Keratinocyte (primary cell): Measurements from ENCODE around the gene LGR4. TPM values are rescaled to one million over a fixed set of nuclear protein-coding genes. Genes with fewer than 3 reads are reported as not detected.

Source experiments
- DNase-seq: peaks from one replicate; pipeline ENCODE4 v3.0.0-alpha.2; 2011; ENCODE audit warnings: low read depth, missing footprints, low spot score
- FAIRE-seq: peaks from 2 replicates; lab custom pipeline; 2011; peaks lifted over from hg19 to GRCh38; lab: Jason Lieb, UNC
- H2AFZ ChIP-seq: 2 replicates; pipeline ENCODE4 v1.6.0; 2012; ENCODE audit warnings: low read length, control low read depth, inconsistent platforms; ENCODE audit not compliant: control insufficient read depth
- H3K27ac ChIP-seq: 2 replicates; pipeline ENCODE4 v1.5.1; 2011; ENCODE audit warnings: low read length; ENCODE audit not compliant: control insufficient read depth, insufficient read depth
- H3K27me3 ChIP-seq: 3 replicates; pipeline ENCODE4 v1.6.0; 2011; ENCODE audit warnings: low read length; ENCODE audit not compliant: control insufficient read depth, insufficient read depth; ENCODE audit errors: extremely low read depth
- H3K36me3 ChIP-seq, 2 experiments: 2 replicates in 1 of 2; 3 replicates in 1 of 2; pipeline ENCODE4 v1.5.1; 2011; ENCODE audit warnings: low read length in 2 of 2, mild to moderate bottlenecking in 1 of 2; ENCODE audit not compliant: control insufficient read depth in 2 of 2, insufficient read depth in 2 of 2; ENCODE audit errors: extremely low read depth in 1 of 2
- H3K4me1 ChIP-seq: 3 replicates; pipeline ENCODE4 v1.5.1; 2011; ENCODE audit warnings: low read length; ENCODE audit not compliant: control insufficient read depth, insufficient read depth; ENCODE audit errors: extremely low read depth
- H3K4me2 ChIP-seq: 3 replicates; pipeline ENCODE4 v1.6.0; 2011; ENCODE audit warnings: low read depth, low read length; ENCODE audit not compliant: control insufficient read depth, insufficient read depth; ENCODE audit errors: extremely low read depth
- H3K4me3 ChIP-seq, 3 experiments: fragments of 200-600 bp in 1 of 3; sonication (generic) in 1 of 3; 2 replicates in 2 of 3; 3 replicates in 1 of 3; pipeline ENCODE4 v1.5.1; 2011 to 2016; ENCODE audit warnings: low read length in 3 of 3, mild to moderate bottlenecking in 3 of 3, control low read depth in 2 of 3, inconsistent platforms in 1 of 3, low read depth in 1 of 3, mixed read lengths in 1 of 3, mixed run types in 1 of 3, moderate library complexity in 1 of 3; ENCODE audit not compliant: control insufficient read depth in 2 of 3, insufficient read depth in 2 of 3; ENCODE audit errors: extremely low read depth in 1 of 3
- H3K79me2 ChIP-seq: 2 replicates; pipeline ENCODE4 v1.6.0; 2012; ENCODE audit warnings: low read length; ENCODE audit not compliant: control insufficient read depth, insufficient read depth
- H3K9ac ChIP-seq: 3 replicates; pipeline ENCODE4 v1.6.0; 2011; ENCODE audit warnings: low read length; ENCODE audit not compliant: control insufficient read depth, insufficient read depth; ENCODE audit errors: extremely low read depth
- H3K9me1 ChIP-seq: 3 replicates; pipeline ENCODE4 v1.6.0; 2011; ENCODE audit warnings: low read length; ENCODE audit not compliant: control insufficient read depth, insufficient read depth; ENCODE audit errors: extremely low read depth
- H3K9me3 ChIP-seq: 2 replicates; pipeline ENCODE4 v1.5.1; 2012; ENCODE audit warnings: low read depth, low read length; ENCODE audit not compliant: control insufficient read depth
- H4K20me1 ChIP-seq: 3 replicates; pipeline ENCODE4 v1.6.0; 2011; ENCODE audit warnings: low read length; ENCODE audit not compliant: control insufficient read depth, insufficient read depth; ENCODE audit errors: extremely low read depth
- CTCF ChIP-seq, 3 experiments: IDR thresholded peaks in 1 of 3; conservative IDR thresholded peaks in 1 of 3; optimal IDR thresholded peaks in 1 of 3; 2 replicates in 2 of 3; 3 replicates in 1 of 3; pipeline versions ENCODE3 to v1.5.1; 2011; ENCODE audit warnings: low read length in 3 of 3, mild to moderate bottlenecking in 3 of 3, moderate library complexity in 2 of 3, control low read depth in 1 of 3, inconsistent platforms in 1 of 3; ENCODE audit not compliant: insufficient read depth in 2 of 3; ENCODE audit errors: extremely low read depth in 1 of 3
- EZH2 ChIP-seq: IDR thresholded peaks from one replicate; pipeline ENCODE4 v1.6.1; 2012; ENCODE audit warnings: inconsistent platforms, mild to moderate bottlenecking, low read length, moderate library complexity
- dilution Hi-C: fragments of 300-500 bp; cut with MboI; formaldehyde crosslinking; loops from one replicate; pipeline ENCODE4 v1.7.0; 2020; ENCODE audit warnings: low sequenced_read_pairs; ENCODE audit not compliant: extremely low pct_ligation_motif_present
- polyA plus RNA-seq, 5 experiments: library from polyadenylated mRNA; depleted of rRNA in 3 of 5; stranded (reverse) in 3 of 5; stranded (forward) in 1 of 5; unstranded in 1 of 5; fragments of >200 nt; gene quantifications; 1 replicate in 1 of 5; 2 replicates in 3 of 5; 3 replicates in 1 of 5; pipeline versions ENCODE4 v1.2.1 to v1.2.3, GENCODE V29; 2011 to 2012; ENCODE audit warnings: missing spikeins in 2 of 5, low read depth in 1 of 5, low replicate concordance in 1 of 5

The LGR4 gene
- polyA plus RNA-seq, 1 donor (not counting 4 experiments of a cell fraction or from before 2014, with no cell fraction given): 49.7 TPM

- dilution Hi-C loops: no loop called here
- Histone ChIP-seq H3K79me2 (peaks cover 57% of the 10 kb centered on the region), H3K36me3 (peaks cover 2 to 9% of the 10 kb centered on the region in 2 experiments), H3K4me2 (peak overlapping the region; percentile 97), H4K20me1 (no peaks in the 10 kb centered on the region), H3K9me1 (no peaks in the 10 kb centered on the region), H3K9ac (peak overlapping the region; percentile 98), H2AFZ (peak overlapping the region; percentile 100), H3K4me1 (peaks cover 17% of the 10 kb centered on the region), H3K27ac (peak overlapping the region; percentile 91), H3K4me3 (peak overlapping the region; percentile 94 to 100 (median 99)), H3K9me3 (no peaks in the 10 kb centered on the region), H3K27me3 (no peaks in the 10 kb centered on the region)
- no peak for DNase-seq
- FAIRE-seq: no peak
- no peak for TF ChIP-seq EZH2
- no peak for TF ChIP-seq CTCF (optimal IDR thresholded peaks at IDR 0.05 in 1 of 3, IDR thresholded peaks at IDR 0.05 in 1 of 3, conservative IDR thresholded peaks at IDR 0.05 in 1 of 3; ENCODE audit: extremely low read depth in 1 of 3, insufficient read depth in 2 of 3, low read length in 3 of 3)
These were observed 33.2 kb upstream of the LGR4 start for GRCh38 chr11:27505781-27506180.

- dilution Hi-C loops: no loop called here
- DNase-seq: no peak
These were observed 31.6 kb upstream of the LGR4 start for GRCh38 chr11:27504205-27504604.

More at GRCh38 chr11:27504205-27504604, 31.6 kb upstream of the LGR4 start:
- Histone ChIP-seq H3K9ac (no peak overlapping the region), H3K9me1 (no peaks in the 10 kb centered on the region), H3K9me3 (no peaks in the 10 kb centered on the region), H4K20me1 (no peaks in the 10 kb centered on the region), H3K36me3 (peaks cover 6 to 15% of the 10 kb centered on the region in 2 experiments), H3K4me1 (peaks cover 17% of the 10 kb centered on the region), H2AFZ (no peak overlapping the region), H3K4me2 (no peak overlapping the region), H3K4me3 (no peak overlapping the region), H3K27ac (no peak overlapping the region), H3K79me2 (peaks cover 57% of the 10 kb centered on the region), H3K27me3 (no peaks in the 10 kb centered on the region)
- no peak for FAIRE-seq
- TF ChIP-seq CTCF (optimal IDR thresholded peaks at IDR 0.05 in 1 of 3, IDR thresholded peaks at IDR 0.05 in 1 of 3, conservative IDR thresholded peaks at IDR 0.05 in 1 of 3; ENCODE audit: extremely low read depth in 1 of 3, insufficient read depth in 2 of 3, low read length in 3 of 3) (no peak), EZH2 (no peak)
